Smooth muscle cell (in vitro differentiated cells): ENCODE measurements around the gene PTER. TPM values are rescaled to one million over a fixed set of nuclear protein-coding genes. Genes with fewer than 3 reads are reported as not detected.
A peak's percentile ranks its signal among the peaks of the same experiment; 100 is the strongest.

Experiments used
- DNase-seq: peaks from one replicate; lab custom pipeline; 2025; ENCODE audit not compliant: unreplicated experiment; lab: John Stamatoyannopoulos, UW
- H2AFZ ChIP-seq: fragments of 200-600 bp; sonication (generic); 2 replicates; pipeline ENCODE4 v1.6.0; 2016; ENCODE audit warnings: antibody characterized with exemption, low read depth, mild to moderate bottlenecking
- H3F3A ChIP-seq: fragments of 200-600 bp; sonication (generic); 2 replicates; pipeline ENCODE4 v1.6.0; 2017; ENCODE audit warnings: antibody characterized with exemption, low read depth
- H3K27ac ChIP-seq: fragments of 200-600 bp; sonication (generic); 2 replicates; pipeline ENCODE4 v1.5.1; 2016; ENCODE audit warnings: low read depth, mild to moderate bottlenecking
- H3K27me3 ChIP-seq: fragments of 200-600 bp; sonication (generic); 2 replicates; pipeline ENCODE4 v1.6.1; 2016; ENCODE audit warnings: low read depth, mild to moderate bottlenecking
- H3K36me3 ChIP-seq: fragments of 200-600 bp; sonication (generic); 2 replicates; pipeline ENCODE4 v1.5.1; 2016; ENCODE audit warnings: low read depth
- H3K4me1 ChIP-seq: fragments of 200-600 bp; sonication (generic); 2 replicates; pipeline ENCODE4 v1.5.1; 2016; ENCODE audit warnings: low read depth
- H3K4me2 ChIP-seq: fragments of 200-600 bp; sonication (generic); 2 replicates; pipeline ENCODE4 v1.6.0; 2016; ENCODE audit warnings: mild to moderate bottlenecking
- H3K4me3 ChIP-seq: fragments of 200-600 bp; sonication (generic); 2 replicates; pipeline ENCODE4 v1.5.1; 2016; ENCODE audit warnings: mild to moderate bottlenecking
- H3K79me2 ChIP-seq: fragments of 200-600 bp; sonication (generic); 2 replicates; pipeline ENCODE4 v1.6.0; 2016; ENCODE audit warnings: low read depth, mild to moderate bottlenecking
- H3K9ac ChIP-seq: fragments of 200-600 bp; sonication (generic); 2 replicates; pipeline ENCODE4 v1.6.0; 2016; ENCODE audit warnings: low read depth
- H3K9me3 ChIP-seq: fragments of 200-600 bp; sonication (generic); replicated peaks from 2 replicates; pipeline ENCODE4 v1.5.1; 2016; ENCODE audit warnings: low read depth
- H4K20me1 ChIP-seq: fragments of 200-600 bp; sonication (generic); 2 replicates; pipeline ENCODE4 v1.6.0; 2016; ENCODE audit warnings: low read depth
- WGBS: methylation state at CpG from one replicate; pipeline ENCODE4 v1.1.7; 2016; ENCODE audit warnings: low lambda C conversion rate; 5-methylcytosine and 5-hydroxymethylcytosine counted together
- polyA plus RNA-seq: library from polyadenylated mRNA; unstranded; fragments of >200 nt; fragmentation: Nextera tagmentation; extraction: Ambion mirVana; gene quantifications from 2 replicates; pipeline ENCODE4 v1.2.1, GENCODE V29; 2016
- total RNA-seq: library from RNA; depleted of rRNA; stranded (reverse); fragments of >200 nt; gene quantifications from 2 replicates; pipeline ENCODE4 v1.2.3, GENCODE V29; 2014
- TF ChIP-seq, protein P1 (sequence below): fragments of 200-600 bp; sonication (generic); IDR thresholded peaks from 2 replicates; pipeline ENCODE4 v1.5.1; 2017; ENCODE audit warnings: borderline replicate concordance, mild to moderate bottlenecking, antibody characterized with exemption; ENCODE audit not compliant: insufficient read depth, poor library complexity, severe bottlenecking

Gene PTER
- total and polyA plus RNA-seq, 2 experiments from 2014 or later, result 8.9 to 15.3 TPM

DNA sequence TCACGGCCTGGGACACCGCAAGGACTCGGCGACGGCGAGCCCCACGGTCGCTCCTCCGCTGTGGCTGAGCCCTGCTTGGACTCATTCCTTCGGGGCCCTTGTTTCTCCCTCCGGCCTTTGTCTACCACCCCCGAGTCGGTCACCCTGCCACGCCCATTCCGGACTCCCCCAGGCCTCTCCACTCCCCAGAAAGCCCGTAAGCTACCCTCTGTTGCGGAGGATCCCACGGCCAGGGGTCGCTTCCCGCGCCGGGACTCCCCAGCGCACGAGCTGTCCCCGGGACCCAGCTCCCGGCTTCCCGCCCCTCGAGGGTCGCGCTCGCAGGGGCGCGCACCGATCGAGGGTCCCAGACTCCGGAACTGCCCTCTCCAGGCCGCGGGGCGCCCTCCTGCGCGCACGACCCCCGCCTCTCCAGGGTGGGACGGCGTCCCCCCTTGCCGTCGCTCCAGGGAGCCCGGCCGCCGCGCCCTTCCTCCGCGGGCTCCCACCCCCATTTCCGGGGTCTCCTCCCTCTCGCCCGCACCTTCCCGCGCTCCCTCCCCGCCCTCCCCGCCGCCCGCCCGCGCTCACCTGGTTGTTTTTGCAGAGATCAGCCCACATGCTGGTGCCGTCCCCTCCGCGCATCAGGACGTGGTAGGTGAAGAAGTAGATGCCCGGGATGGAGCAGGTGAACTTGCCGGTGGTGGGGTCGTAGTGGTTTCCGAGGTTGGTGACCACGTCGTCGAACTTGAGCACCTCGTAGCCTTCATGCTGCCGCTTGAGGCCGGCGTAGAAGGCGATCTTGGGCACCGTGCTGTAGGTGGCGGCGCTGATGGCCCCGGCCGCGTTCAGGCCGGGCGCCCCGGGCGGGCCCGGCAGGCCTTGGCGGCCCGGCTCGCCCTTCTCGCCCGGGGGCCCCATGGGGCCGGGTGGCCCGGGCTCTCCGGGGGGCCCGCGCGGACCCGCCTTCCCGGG lies 83.4 kb downstream of the PTER start:
- H2AFZ ChIP-seq, result no peak overlapping the region
- H3K27ac ChIP-seq, result no peak overlapping the region
- 2% methylated on average over 78 of the region's 104 CpGs for WGBS
- H3K4me2 ChIP-seq, result peak overlapping the region; percentile 99
- DNase-seq, result no peak
- TF ChIP-seq, protein P1, sequence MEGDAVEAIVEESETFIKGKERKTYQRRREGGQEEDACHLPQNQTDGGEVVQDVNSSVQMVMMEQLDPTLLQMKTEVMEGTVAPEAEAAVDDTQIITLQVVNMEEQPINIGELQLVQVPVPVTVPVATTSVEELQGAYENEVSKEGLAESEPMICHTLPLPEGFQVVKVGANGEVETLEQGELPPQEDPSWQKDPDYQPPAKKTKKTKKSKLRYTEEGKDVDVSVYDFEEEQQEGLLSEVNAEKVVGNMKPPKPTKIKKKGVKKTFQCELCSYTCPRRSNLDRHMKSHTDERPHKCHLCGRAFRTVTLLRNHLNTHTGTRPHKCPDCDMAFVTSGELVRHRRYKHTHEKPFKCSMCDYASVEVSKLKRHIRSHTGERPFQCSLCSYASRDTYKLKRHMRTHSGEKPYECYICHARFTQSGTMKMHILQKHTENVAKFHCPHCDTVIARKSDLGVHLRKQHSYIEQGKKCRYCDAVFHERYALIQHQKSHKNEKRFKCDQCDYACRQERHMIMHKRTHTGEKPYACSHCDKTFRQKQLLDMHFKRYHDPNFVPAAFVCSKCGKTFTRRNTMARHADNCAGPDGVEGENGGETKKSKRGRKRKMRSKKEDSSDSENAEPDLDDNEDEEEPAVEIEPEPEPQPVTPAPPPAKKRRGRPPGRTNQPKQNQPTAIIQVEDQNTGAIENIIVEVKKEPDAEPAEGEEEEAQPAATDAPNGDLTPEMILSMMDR, result no peak
- H3K9ac ChIP-seq, result no peak overlapping the region
- peaks cover 6% of the 10 kb centered on the region for H4K20me1 ChIP-seq
- H3K9me3 ChIP-seq, result no peaks in the 10 kb centered on the region
- H3K4me1 ChIP-seq, result peaks cover 5% of the 10 kb centered on the region
- H3K36me3 ChIP-seq, result no peaks in the 10 kb centered on the region
- no peaks in the 10 kb centered on the region for H3F3A ChIP-seq
- H3K4me3 ChIP-seq, result peak overlapping the region; percentile 62
- H3K27me3 ChIP-seq, result peaks cover 83% of the 10 kb centered on the region
- H3K79me2 ChIP-seq, result no peaks in the 10 kb centered on the region

DNA sequence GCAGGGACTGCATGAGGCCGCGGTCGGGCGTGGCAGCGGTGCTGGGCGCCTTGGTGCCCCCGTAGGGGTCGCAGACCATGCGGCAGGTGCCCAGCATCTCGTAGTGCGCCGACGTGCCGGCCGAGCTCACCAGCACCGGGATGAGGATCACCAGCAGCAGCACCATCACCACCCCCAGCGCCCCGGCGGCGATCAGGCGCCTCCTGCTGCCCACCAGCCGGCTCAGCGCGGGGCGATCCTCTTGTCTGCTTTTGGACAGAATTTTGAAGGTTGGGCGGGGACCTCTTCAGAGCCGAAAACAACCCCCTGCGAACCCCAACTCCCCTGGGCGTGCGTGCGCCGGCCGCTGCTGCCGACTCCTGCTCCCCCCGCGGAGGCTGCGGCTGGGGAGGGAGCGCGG lies 84.1 kb downstream of the PTER start:
- Histone ChIP-seq H3K4me3 (peak overlapping the region; percentile 62), H3K27me3 (peaks cover 85% of the 10 kb centered on the region), H3K9ac (no peak overlapping the region), H3K27ac (no peak overlapping the region), H3K9me3 (no peaks in the 10 kb centered on the region), H3K79me2 (no peaks in the 10 kb centered on the region), H3K4me2 (peak overlapping the region; percentile 99), H3K4me1 (peaks cover 5% of the 10 kb centered on the region), H3K36me3 (no peaks in the 10 kb centered on the region), H2AFZ (no peak overlapping the region), H4K20me1 (peaks cover 6% of the 10 kb centered on the region), H3F3A (no peaks in the 10 kb centered on the region)
- TF ChIP-seq, protein P1, result peak; percentile 14
- no peak for DNase-seq
- 2% methylated on average over 27 of the region's 39 CpGs for WGBS

DNA sequence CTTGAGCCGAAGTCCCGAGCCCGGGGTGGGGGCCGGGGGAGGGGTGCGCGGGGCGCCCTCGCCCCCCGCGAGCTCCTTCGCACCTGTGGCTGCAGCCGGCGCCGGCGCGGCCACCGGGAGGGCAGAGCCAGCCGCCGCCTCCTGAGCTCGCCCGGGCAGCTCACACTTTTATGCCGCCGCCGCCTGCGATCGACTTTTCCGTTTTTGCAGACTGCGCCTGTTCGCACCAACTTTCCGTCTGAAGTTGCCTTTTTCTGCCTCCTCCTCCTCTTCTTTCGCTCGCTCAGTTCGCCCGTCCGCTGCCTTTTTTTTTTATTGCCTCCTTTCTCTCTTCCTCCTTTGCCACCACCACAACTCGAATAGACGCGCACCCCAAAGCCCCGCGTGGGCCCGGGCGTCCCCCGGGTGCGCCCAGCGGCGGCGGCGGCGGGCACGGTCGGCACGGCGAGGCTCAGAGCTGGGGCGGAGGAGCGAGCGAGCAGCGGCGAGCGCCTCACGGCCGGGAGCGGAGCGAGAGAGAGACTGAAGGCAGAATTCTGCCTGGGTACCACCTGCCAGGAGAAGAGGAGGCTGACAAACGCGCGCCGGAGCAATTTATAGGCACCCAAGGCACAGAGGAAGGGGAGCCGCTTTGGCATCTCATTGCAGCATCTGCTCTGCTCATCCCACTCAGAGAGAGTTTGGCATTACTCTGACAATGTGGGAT lies 84.7 kb downstream of the PTER start, which contains the start of gene C1QL3:
Gene C1QL3, minus strand, starts transcription at position 569 of the 706 bp plus-strand sequence. CDS start 814 bp downstream, outside the sequence.
- Histone ChIP-seq H3K79me2 (no peaks in the 10 kb centered on the region), H3K36me3 (no peaks in the 10 kb centered on the region), H3F3A (no peaks in the 10 kb centered on the region), H3K27ac (no peak within 1 kb of the TSS), H3K4me1 (peaks cover 5% of the 10 kb centered on the region), H3K4me3 (peak within 1 kb of the TSS; percentile 62), H4K20me1 (peaks cover 6% of the 10 kb centered on the region), H3K9me3 (no peaks in the 10 kb centered on the region), H2AFZ (no peak within 1 kb of the TSS), H3K27me3 (peaks cover 89% of the 10 kb centered on the region), H3K9ac (no peak within 1 kb of the TSS), H3K4me2 (peak within 1 kb of the TSS; percentile 99)
- TF ChIP-seq, protein P1, result no peak
- WGBS, result 3% methylated on average over 58 of the region's 68 CpGs
- DNase-seq, result no peak
